Measurements from ENCODE around the gene TUBGCP2. TPM values are rescaled to one million over a fixed set of nuclear protein-coding genes. Genes with fewer than 3 reads are reported as not detected.

TUBGCP2 gene
- polyA plus RNA-seq, 1 donor (not counting 4 experiments of a cell fraction or from before 2014, with no cell fraction given), result 55.8 TPM

GRCh38 chr10:133270773-133271297 lies 37.8 kb downstream of the TUBGCP2 start:
- H3K27ac ChIP-seq (ENCODE audit: control insufficient read depth, insufficient read depth, low read length), result no peak overlapping the region
- no peak for DNase-seq (ENCODE audit: low read depth, low spot score)
- no peaks in the 10 kb centered on the region for H3K9me3 ChIP-seq (ENCODE audit: control insufficient read depth, low read depth, low read length)
- H4K20me1 ChIP-seq (ENCODE audit: control insufficient read depth, extremely low read depth, insufficient read depth, low read length), result peaks cover 11% of the 10 kb centered on the region
- no peak overlapping the region for H3K9ac ChIP-seq (ENCODE audit: control insufficient read depth, extremely low read depth, insufficient read depth, low read length)
- no peak overlapping the region for H2AFZ ChIP-seq (ENCODE audit: control insufficient read depth, low read length)
- no peaks in the 10 kb centered on the region for H3K27me3 ChIP-seq (ENCODE audit: control insufficient read depth, extremely low read depth, insufficient read depth, low read length)
- no peak for TF ChIP-seq CTCF (optimal IDR thresholded peaks at IDR 0.05 in 1 of 3, IDR thresholded peaks at IDR 0.05 in 1 of 3, conservative IDR thresholded peaks at IDR 0.05 in 1 of 3; ENCODE audit: extremely low read depth in 1 of 3, insufficient read depth in 2 of 3, low read length in 3 of 3)
- TF ChIP-seq EZH2 (IDR thresholded peaks at IDR 0.05; ENCODE audit: low read length), result no peak
- peaks cover 53% of the 10 kb centered on the region for H3K79me2 ChIP-seq (ENCODE audit: control insufficient read depth, insufficient read depth, low read length)
- dilution Hi-C loops (cut with MboI; ENCODE audit: extremely low pct_ligation_motif_present, low sequenced_read_pairs), result no loop called here
- H3K36me3 ChIP-seq (ENCODE audit: control insufficient read depth in 2 of 2, extremely low read depth in 1 of 2, insufficient read depth in 2 of 2, low read length in 2 of 2), result peaks cover 38 to 39% of the 10 kb centered on the region in 2 experiments
- H3K4me1 ChIP-seq (ENCODE audit: control insufficient read depth, extremely low read depth, insufficient read depth, low read length), result peaks cover 14% of the 10 kb centered on the region
- no peak overlapping the region for H3K4me3 ChIP-seq (ENCODE audit: control insufficient read depth in 2 of 3, extremely low read depth in 1 of 3, insufficient read depth in 2 of 3, low read depth in 1 of 3, low read length in 3 of 3)
- FAIRE-seq, result no peak
- no peak overlapping the region for H3K4me2 ChIP-seq (ENCODE audit: control insufficient read depth, extremely low read depth, insufficient read depth, low read depth, low read length)
- no peaks in the 10 kb centered on the region for H3K9me1 ChIP-seq (ENCODE audit: control insufficient read depth, extremely low read depth, insufficient read depth, low read length)

- Histone ChIP-seq H3K79me2 (ENCODE audit: control insufficient read depth, insufficient read depth, low read length) (peaks cover 47% of the 10 kb centered on the region), H3K4me2 (ENCODE audit: control insufficient read depth, extremely low read depth, insufficient read depth, low read depth, low read length) (no peak overlapping the region), H3K27ac (ENCODE audit: control insufficient read depth, insufficient read depth, low read length) (no peak overlapping the region), H3K4me3 (ENCODE audit: control insufficient read depth in 2 of 3, extremely low read depth in 1 of 3, insufficient read depth in 2 of 3, low read depth in 1 of 3, low read length in 3 of 3) (no peak overlapping the region), H3K9ac (ENCODE audit: control insufficient read depth, extremely low read depth, insufficient read depth, low read length) (no peak overlapping the region), H3K36me3 (ENCODE audit: control insufficient read depth in 2 of 2, extremely low read depth in 1 of 2, insufficient read depth in 2 of 2, low read length in 2 of 2) (peaks cover 34 to 40% of the 10 kb centered on the region in 2 experiments), H3K27me3 (ENCODE audit: control insufficient read depth, extremely low read depth, insufficient read depth, low read length) (no peaks in the 10 kb centered on the region), H3K4me1 (ENCODE audit: control insufficient read depth, extremely low read depth, insufficient read depth, low read length) (peaks cover 14% of the 10 kb centered on the region), H4K20me1 (ENCODE audit: control insufficient read depth, extremely low read depth, insufficient read depth, low read length) (peaks cover 11% of the 10 kb centered on the region), H3K9me1 (ENCODE audit: control insufficient read depth, extremely low read depth, insufficient read depth, low read length) (no peaks in the 10 kb centered on the region), H2AFZ (ENCODE audit: control insufficient read depth, low read length) (no peak overlapping the region), H3K9me3 (ENCODE audit: control insufficient read depth, low read depth, low read length) (no peaks in the 10 kb centered on the region)
- FAIRE-seq (no peak), DNase-seq (ENCODE audit: low read depth, low spot score) (no peak)
- dilution Hi-C loops (cut with MboI; ENCODE audit: extremely low pct_ligation_motif_present, low sequenced_read_pairs), result no loop called here
- no peak for TF ChIP-seq EZH2 (IDR thresholded peaks at IDR 0.05; ENCODE audit: low read length)
- TF ChIP-seq CTCF (optimal IDR thresholded peaks at IDR 0.05 in 1 of 3, IDR thresholded peaks at IDR 0.05 in 1 of 3, conservative IDR thresholded peaks at IDR 0.05 in 1 of 3; ENCODE audit: extremely low read depth in 1 of 3, insufficient read depth in 2 of 3, low read length in 3 of 3), result no peak
Measured at GRCh38 chr10:133270204-133270603, 38.5 kb downstream of the TUBGCP2 start.

Measured in keratinocyte (primary cell).